Transverse colon (tissue), 4 donors: Measurements from ENCODE around the gene ARSG.

ENCODE experiments used
- POLR2AphosphoS5 ChIP-seq, 3 donors: sonication (generic); formaldehyde crosslinking; IDR thresholded peaks; one replicate each; pipeline ENCODE4 v1.6.1; 2016; ENCODE audit warnings: antibody characterized with exemption in 3 of 3
- TF ChIP-seq, protein P1 (sequence below), 5 experiments: fragments of 200-600 bp in 3 of 5; fragments of 450-650 bp in 2 of 5; sonication (generic) in 3 of 5; IDR thresholded peaks; 1 replicate in 2 of 5; 2 replicates in 3 of 5; pipeline ENCODE4 v1.5.1; 2016 to 2017; ENCODE audit warnings: antibody characterized with exemption in 5 of 5, inconsistent platforms in 3 of 5, mild to moderate bottlenecking in 2 of 5, moderate library complexity in 1 of 5

DNA sequence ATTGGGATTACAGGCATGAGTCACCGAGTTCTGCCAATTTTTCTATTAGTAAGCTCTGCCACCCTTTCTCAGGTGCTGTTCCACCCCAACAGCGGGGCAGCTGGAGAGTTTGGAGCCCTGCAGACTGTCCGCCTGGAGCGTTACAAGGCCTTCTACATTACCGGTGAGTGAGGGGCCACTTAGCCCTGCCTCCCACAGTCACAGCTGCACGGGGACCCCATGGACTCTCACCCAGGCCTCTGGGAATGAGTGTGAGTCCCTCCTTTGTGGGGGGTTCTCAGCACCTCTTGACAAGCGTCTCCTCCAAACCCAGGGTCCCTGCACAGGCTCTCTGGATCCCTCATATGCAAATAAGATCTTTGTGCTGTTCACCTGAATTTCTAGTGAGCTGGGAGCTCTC, 110.0 kb downstream of the ARSG start:
- TF ChIP-seq, protein P1, sequence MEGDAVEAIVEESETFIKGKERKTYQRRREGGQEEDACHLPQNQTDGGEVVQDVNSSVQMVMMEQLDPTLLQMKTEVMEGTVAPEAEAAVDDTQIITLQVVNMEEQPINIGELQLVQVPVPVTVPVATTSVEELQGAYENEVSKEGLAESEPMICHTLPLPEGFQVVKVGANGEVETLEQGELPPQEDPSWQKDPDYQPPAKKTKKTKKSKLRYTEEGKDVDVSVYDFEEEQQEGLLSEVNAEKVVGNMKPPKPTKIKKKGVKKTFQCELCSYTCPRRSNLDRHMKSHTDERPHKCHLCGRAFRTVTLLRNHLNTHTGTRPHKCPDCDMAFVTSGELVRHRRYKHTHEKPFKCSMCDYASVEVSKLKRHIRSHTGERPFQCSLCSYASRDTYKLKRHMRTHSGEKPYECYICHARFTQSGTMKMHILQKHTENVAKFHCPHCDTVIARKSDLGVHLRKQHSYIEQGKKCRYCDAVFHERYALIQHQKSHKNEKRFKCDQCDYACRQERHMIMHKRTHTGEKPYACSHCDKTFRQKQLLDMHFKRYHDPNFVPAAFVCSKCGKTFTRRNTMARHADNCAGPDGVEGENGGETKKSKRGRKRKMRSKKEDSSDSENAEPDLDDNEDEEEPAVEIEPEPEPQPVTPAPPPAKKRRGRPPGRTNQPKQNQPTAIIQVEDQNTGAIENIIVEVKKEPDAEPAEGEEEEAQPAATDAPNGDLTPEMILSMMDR (IDR thresholded peaks at IDR 0.05) = no peak
- no peak for TF ChIP-seq POLR2AphosphoS5 (IDR thresholded peaks at IDR 0.05)
